ENCODE results near the gene FCHO2.

GRCh38 chr5:73135021-73135420 lies 179.2 kb downstream of the FCHO2 start:
- TF ChIP-seq GATA2 (IDR thresholded peaks at IDR 0.05; ENCODE audit: low read depth, low read length) (no peak), GATA3 (IDR thresholded peaks at IDR 0.05; ENCODE audit: low read depth, low read length) (no peak)
